Left lung (tissue), 10 donors: ENCODE data around the gene CSF2. TPM values are rescaled to one million over a fixed set of nuclear protein-coding genes. Genes with fewer than 3 reads are reported as not detected.

Source experiments
- ATAC-seq: fragments of 200-7000 bp; cut with Tn5 transposase; one replicate; pipeline ENCODE4 v1.9.1; 2020; ENCODE audit warnings: moderate library complexity
- DNase-seq, 4 donors: peaks; one replicate each; pipeline ENCODE4 v3.0.0-alpha.2; 2013 to 2020
- H3K27ac ChIP-seq, 2 donors: fragments of 200-600 bp; sonication (generic) in 1 of 2; one replicate each; pipeline versions ENCODE4 v1.5.0 to v1.8.0; 2020 to 2021
- H3K27me3 ChIP-seq, 2 donors: fragments of 200-600 bp; sonication (generic) in 1 of 2; one replicate each; pipeline versions ENCODE4 v1.5.0 to v1.8.0; 2020 to 2021
- H3K36me3 ChIP-seq, 2 donors: fragments of 200-600 bp; sonication (generic) in 1 of 2; one replicate each; pipeline versions ENCODE4 v1.5.0 to v1.8.0; 2020 to 2021
- H3K4me1 ChIP-seq, 2 donors: fragments of 200-600 bp; one replicate each; pipeline ENCODE4 v1.8.0; 2021
- H3K4me3 ChIP-seq, 2 donors: fragments of 200-600 bp; sonication (generic) in 1 of 2; one replicate each; pipeline versions ENCODE4 v1.5.0 to v1.8.0; 2020 to 2021; ENCODE audit warnings: mild to moderate bottlenecking in 1 of 2
- H3K9me3 ChIP-seq, 2 donors: fragments of 200-600 bp; sonication (generic) in 1 of 2; one replicate each; pipeline versions ENCODE4 v1.5.0 to v1.8.0; 2020 to 2021
- intact Hi-C, 2 donors: fragments of 100-400 bp; cut with DNase I; formaldehyde crosslinking; loops; one replicate each; pipeline versions ENCODE4 v1.11.2 to v1.14.2; 2022
- polyA plus RNA-seq, 6 donors: library from polyadenylated mRNA; unstranded; fragments of 120-200 nt; gene quantifications; one replicate each; pipeline ENCODE4 v1.2.1, GENCODE V29; 2013; ENCODE audit not compliant: insufficient read length in 6 of 6
- total RNA-seq, 2 donors: library from RNA; stranded (reverse); fragmentation: NEBNext Ultra II Directional; extraction: Animal tissue kit (Norgen Biotek cat#: 25700); gene quantifications; one replicate each; pipeline ENCODE4 v1.2.1, GENCODE V29; 2021
- TF ChIP-seq, protein P1 (sequence below), 2 donors: fragments of 200-600 bp; sonication (generic) in 1 of 2; IDR thresholded peaks; one replicate each; pipeline versions ENCODE4 v1.5.0 to v1.8.0; 2021; ENCODE audit warnings: antibody characterized with exemption in 2 of 2
- donor health status: DM: no; HTN: yes; CAD: no.
- donor health status: DM: no; HTN: no; CAD: no.

The CSF2 gene
- total and polyA plus RNA-seq, 8 donors: 0.18 to 5.1 (median 0.44) TPM; not detected in 3

DNA sequence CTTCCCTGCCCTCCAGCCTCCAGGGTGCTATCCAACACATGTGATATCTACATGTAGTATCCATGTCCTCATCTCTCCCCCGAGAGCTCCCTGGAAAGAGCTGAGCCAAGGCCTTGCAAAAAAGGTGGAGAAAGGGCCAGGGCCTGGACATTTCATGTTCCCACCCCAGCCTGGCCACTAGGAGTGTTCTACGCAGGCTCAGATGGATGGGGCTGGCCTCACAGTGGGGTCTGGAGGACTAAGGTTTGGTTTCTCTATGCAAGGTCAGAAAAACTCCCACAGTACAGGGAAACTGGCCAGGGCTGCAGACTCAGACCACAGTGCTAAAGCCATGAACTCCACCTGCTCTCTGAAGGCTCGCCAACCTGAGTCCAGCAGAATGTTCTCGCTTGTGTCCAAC lies 1.5 kb upstream of the CSF2 start:
- H3K27ac ChIP-seq: peak overlapping the region; percentile 30 to 44
- no peak overlapping the region for H3K4me3 ChIP-seq
- no peaks in the 10 kb centered on the region for H3K27me3 ChIP-seq
- intact Hi-C loops: no loop called here
- H3K36me3 ChIP-seq: no peaks in the 10 kb centered on the region
- no peak for DNase-seq
- no peaks in the 10 kb centered on the region for H3K9me3 ChIP-seq
- no peak for ATAC-seq
- H3K4me1 ChIP-seq: peaks cover 3 to 10% of the 10 kb centered on the region in 2 donors
- TF ChIP-seq, protein P1, sequence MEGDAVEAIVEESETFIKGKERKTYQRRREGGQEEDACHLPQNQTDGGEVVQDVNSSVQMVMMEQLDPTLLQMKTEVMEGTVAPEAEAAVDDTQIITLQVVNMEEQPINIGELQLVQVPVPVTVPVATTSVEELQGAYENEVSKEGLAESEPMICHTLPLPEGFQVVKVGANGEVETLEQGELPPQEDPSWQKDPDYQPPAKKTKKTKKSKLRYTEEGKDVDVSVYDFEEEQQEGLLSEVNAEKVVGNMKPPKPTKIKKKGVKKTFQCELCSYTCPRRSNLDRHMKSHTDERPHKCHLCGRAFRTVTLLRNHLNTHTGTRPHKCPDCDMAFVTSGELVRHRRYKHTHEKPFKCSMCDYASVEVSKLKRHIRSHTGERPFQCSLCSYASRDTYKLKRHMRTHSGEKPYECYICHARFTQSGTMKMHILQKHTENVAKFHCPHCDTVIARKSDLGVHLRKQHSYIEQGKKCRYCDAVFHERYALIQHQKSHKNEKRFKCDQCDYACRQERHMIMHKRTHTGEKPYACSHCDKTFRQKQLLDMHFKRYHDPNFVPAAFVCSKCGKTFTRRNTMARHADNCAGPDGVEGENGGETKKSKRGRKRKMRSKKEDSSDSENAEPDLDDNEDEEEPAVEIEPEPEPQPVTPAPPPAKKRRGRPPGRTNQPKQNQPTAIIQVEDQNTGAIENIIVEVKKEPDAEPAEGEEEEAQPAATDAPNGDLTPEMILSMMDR (IDR thresholded peaks at IDR 0.05): no peak

DNA sequence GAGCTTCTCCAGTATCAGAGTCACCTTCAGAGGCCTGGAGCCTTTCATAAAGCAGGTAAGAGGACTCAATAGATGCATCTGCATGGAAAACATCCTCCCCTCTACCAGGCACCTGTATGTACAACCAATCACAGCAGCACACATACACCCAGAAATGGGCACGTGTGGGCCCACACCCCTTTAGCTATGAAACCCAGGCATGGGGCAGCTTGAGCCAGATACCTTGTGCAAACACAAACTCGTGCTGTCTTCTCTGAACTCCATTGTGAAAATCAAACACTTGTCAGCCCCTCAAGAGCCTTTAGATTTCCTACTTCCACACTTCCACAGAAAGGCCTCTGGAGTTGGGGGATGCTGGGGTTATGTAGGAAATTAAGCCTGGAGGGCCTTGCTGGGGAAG lies 1.1 kb upstream of the CSF2 start:
- TF ChIP-seq, protein P1 (IDR thresholded peaks at IDR 0.05): no peak
- intact Hi-C loops: no loop called here
- H3K27ac ChIP-seq: peak overlapping the region; percentile 30 to 78

DNA sequence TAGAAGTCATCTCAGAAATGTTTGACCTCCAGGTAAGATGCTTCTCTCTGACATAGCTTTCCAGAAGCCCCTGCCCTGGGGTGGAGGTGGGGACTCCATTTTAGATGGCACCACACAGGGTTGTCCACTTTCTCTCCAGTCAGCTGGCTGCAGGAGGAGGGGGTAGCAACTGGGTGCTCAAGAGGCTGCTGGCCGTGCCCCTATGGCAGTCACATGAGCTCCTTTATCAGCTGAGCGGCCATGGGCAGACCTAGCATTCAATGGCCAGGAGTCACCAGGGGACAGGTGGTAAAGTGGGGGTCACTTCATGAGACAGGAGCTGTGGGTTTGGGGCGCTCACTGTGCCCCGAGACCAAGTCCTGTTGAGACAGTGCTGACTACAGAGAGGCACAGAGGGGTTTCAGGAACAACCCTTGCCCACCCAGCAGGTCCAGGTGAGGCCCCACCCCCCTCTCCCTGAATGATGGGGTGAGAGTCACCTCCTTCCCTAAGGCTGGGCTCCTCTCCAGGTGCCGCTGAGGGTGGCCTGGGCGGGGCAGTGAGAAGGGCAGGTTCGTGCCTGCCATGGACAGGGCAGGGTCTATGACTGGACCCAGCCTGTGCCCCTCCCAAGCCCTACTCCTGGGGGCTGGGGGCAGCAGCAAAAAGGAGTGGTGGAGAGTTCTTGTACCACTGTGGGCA lies 642 bp downstream of the CSF2 start:
- Histone ChIP-seq H3K4me3 (peak overlapping the region in 1 of 2 donors; percentile 26), H3K27ac (peak overlapping the region; percentile 71 to 78), H3K27me3 (no peaks in the 10 kb centered on the region), H3K9me3 (no peaks in the 10 kb centered on the region), H3K4me1 (peaks cover 3 to 10% of the 10 kb centered on the region in 2 donors), H3K36me3 (no peaks in the 10 kb centered on the region)
- ATAC-seq: peak; percentile 69
- DNase-seq: peak in 2 of 4 donors; percentile 76 to 82
- TF ChIP-seq, protein P1 (IDR thresholded peaks at IDR 0.05): no peak
- intact Hi-C loops: no loop called here

More for the DNA sequence above, 1.1 kb upstream of the CSF2 start:
- peak in 3 of 4 donors; percentile 47 to 75 (median 61) for DNase-seq
- Histone ChIP-seq H3K4me3 (no peak overlapping the region), H3K4me1 (peaks cover 3 to 10% of the 10 kb centered on the region in 2 donors), H3K36me3 (no peaks in the 10 kb centered on the region), H3K27me3 (no peaks in the 10 kb centered on the region), H3K9me3 (no peaks in the 10 kb centered on the region)
- ATAC-seq: peak; percentile 47

DNA sequence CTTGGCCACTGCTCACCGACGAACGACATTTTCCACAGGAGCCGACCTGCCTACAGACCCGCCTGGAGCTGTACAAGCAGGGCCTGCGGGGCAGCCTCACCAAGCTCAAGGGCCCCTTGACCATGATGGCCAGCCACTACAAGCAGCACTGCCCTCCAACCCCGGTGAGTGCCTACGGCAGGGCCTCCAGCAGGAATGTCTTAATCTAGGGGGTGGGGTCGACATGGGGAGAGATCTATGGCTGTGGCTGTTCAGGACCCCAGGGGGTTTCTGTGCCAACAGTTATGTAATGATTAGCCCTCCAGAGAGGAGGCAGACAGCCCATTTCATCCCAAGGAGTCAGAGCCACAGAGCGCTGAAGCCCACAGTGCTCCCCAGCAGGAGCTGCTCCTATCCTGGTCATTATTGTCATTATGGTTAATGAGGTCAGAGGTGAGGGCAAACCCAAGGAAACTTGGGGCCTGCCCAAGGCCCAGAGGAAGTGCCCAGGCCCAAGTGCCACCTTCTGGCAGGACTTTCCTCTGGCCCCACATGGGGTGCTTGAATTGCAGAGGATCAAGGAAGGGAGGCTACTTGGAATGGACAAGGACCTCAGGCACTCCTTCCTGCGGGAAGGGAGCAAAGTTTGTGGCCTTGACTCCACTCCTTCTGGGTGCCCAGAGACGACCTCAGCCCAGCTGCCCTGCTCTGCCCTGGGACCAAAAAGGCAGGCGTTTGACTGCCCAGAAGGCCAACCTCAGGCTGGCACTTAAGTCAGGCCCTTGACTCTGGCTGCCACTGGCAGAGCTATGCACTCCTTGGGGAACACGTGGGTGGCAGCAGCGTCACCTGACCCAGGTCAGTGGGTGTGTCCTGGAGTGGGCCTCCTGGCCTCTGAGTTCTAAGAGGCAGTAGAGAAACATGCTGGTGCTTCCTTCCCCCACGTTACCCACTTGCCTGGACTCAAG lies 1.5 kb downstream of the CSF2 start:
- Histone ChIP-seq H3K4me3 (peak overlapping the region in 1 of 2 donors; percentile 26), H3K36me3 (no peaks in the 10 kb centered on the region), H3K9me3 (no peaks in the 10 kb centered on the region), H3K27ac (peak overlapping the region; percentile 71 to 78), H3K4me1 (peaks cover 3 to 10% of the 10 kb centered on the region in 2 donors), H3K27me3 (no peaks in the 10 kb centered on the region)
- ATAC-seq: peak; percentile 72
- peak in 3 of 4 donors; percentile 79 to 90 (median 88) for DNase-seq
- intact Hi-C loops: no loop called here
- TF ChIP-seq, protein P1 (IDR thresholded peaks at IDR 0.05): no peak

DNA sequence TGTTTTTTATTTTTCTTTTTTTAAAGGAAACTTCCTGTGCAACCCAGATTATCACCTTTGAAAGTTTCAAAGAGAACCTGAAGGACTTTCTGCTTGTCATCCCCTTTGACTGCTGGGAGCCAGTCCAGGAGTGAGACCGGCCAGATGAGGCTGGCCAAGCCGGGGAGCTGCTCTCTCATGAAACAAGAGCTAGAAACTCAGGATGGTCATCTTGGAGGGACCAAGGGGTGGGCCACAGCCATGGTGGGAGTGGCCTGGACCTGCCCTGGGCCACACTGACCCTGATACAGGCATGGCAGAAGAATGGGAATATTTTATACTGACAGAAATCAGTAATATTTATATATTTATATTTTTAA lies 2.1 kb downstream of the CSF2 start:
- TF ChIP-seq, protein P1 (IDR thresholded peaks at IDR 0.05): no peak
- Histone ChIP-seq H3K9me3 (no peaks in the 10 kb centered on the region), H3K36me3 (no peaks in the 10 kb centered on the region), H3K4me1 (peaks cover 3 to 10% of the 10 kb centered on the region in 2 donors), H3K27me3 (no peaks in the 10 kb centered on the region), H3K27ac (peak overlapping the region; percentile 15 to 48), H3K4me3 (no peak overlapping the region)
- intact Hi-C loops: no loop called here
- DNase-seq (peak in 2 of 4 donors; percentile 53 to 63), ATAC-seq (peak; percentile 8)
